PC-9 (cell line): ENCODE results near the gene RBPMS2. TPM values are rescaled to one million over a fixed set of nuclear protein-coding genes. Genes with fewer than 3 reads are reported as not detected.

Experiments
- BruUV-seq: library from RNA; stranded (reverse); fragments of 400-500 nt; replicated peaks from 2 replicates; lab custom pipeline; 2021; lab: Mats Ljungman, UMichigan
- CTCF ChIA-PET: fragments of 300-600 bp; sonication (Branson Sonifier 250); formaldehyde crosslinking; loops from one replicate; lab custom pipeline; 2022; ENCODE audit warnings: antibody characterized with exemption; lab: Charles Lee
- POLR2A ChIA-PET: fragments of 300-600 bp; sonication (Branson Sonifier 250); formaldehyde crosslinking; loops from one replicate; lab custom pipeline; 2022; ENCODE audit warnings: antibody characterized with exemption; ENCODE audit not compliant: unreplicated experiment; lab: Charles Lee
- DNase-seq, 2 experiments: peaks; one replicate each; pipeline versions ENCODE4 v3.0.0 to v3.0.0-alpha.2; 2015 to 2022; ENCODE audit warnings: mixed read lengths in 1 of 2
- H2AFZ ChIP-seq: fragments of 200-600 bp; sonication (generic); 2 replicates; pipeline ENCODE4 v1.8.1; 2017; ENCODE audit warnings: antibody characterized with exemption
- H3F3A ChIP-seq: fragments of 200-600 bp; sonication (generic); 2 replicates; pipeline ENCODE4 v1.8.1; 2017; ENCODE audit warnings: antibody characterized with exemption, mild to moderate bottlenecking, low read depth; ENCODE audit not compliant: insufficient read depth
- H3K27ac ChIP-seq: fragments of 200-600 bp; sonication (generic); 2 replicates; pipeline ENCODE4 v1.6.1; 2016; ENCODE audit warnings: mixed run types
- H3K27me3 ChIP-seq: fragments of 200-600 bp; sonication (generic); 2 replicates; pipeline ENCODE4 v1.6.1; 2016; ENCODE audit warnings: low read depth, mixed run types; ENCODE audit not compliant: insufficient read depth
- H3K36me3 ChIP-seq: fragments of 200-600 bp; sonication (generic); 2 replicates; pipeline ENCODE4 v1.6.1; 2016; ENCODE audit warnings: low read depth, mixed run types
- H3K4me1 ChIP-seq: fragments of 200-600 bp; sonication (generic); replicated peaks from 2 replicates; pipeline ENCODE4 v1.6.1; 2016; ENCODE audit warnings: mixed run types; ENCODE audit not compliant: insufficient read depth
- H3K4me2 ChIP-seq: fragments of 200-600 bp; sonication (generic); 2 replicates; pipeline ENCODE4 v1.6.1; 2017; ENCODE audit warnings: mixed run types
- H3K4me3 ChIP-seq: fragments of 200-600 bp; sonication (generic); 2 replicates; pipeline ENCODE4 v1.6.1; 2016; ENCODE audit warnings: mixed run types
- H3K79me2 ChIP-seq: fragments of 200-600 bp; sonication (generic); 2 replicates; pipeline ENCODE4 v1.6.1; 2017; ENCODE audit warnings: low read depth, mixed run types
- H3K9me2 ChIP-seq: fragments of 200-600 bp; sonication (generic); 2 replicates; pipeline ENCODE4 v1.8.1; 2017; ENCODE audit warnings: mild to moderate bottlenecking; ENCODE audit not compliant: insufficient read depth
- H3K9me3 ChIP-seq: fragments of 200-600 bp; sonication (generic); 2 replicates; pipeline ENCODE4 v1.8.1; 2016; ENCODE audit warnings: low read depth; ENCODE audit not compliant: insufficient read depth
- H4K20me1 ChIP-seq: fragments of 200-600 bp; sonication (generic); 2 replicates; pipeline ENCODE4 v1.8.1; 2017; ENCODE audit not compliant: insufficient read depth
- EZH2 ChIP-seq: fragments of 200-600 bp; sonication (generic); IDR thresholded peaks from 2 replicates; pipeline ENCODE4 v1.8.0; 2017; ENCODE audit warnings: antibody characterized with exemption, low read depth
- intact Hi-C: fragments of 100-400 bp; cut with micrococcal nuclease; formaldehyde crosslinking; loops from one replicate; pipeline ENCODE4 v1.10.0; 2022; ENCODE audit not compliant: unreplicated experiment
- total RNA-seq: library from RNA; stranded (reverse); gene quantifications from 2 replicates; pipeline ENCODE4 v1.2.3, GENCODE V29; 2021
- TF ChIP-seq, protein P1 (sequence below): fragments of 200-600 bp; sonication (generic); conservative IDR thresholded peaks from 2 replicates; pipeline ENCODE4 v1.6.1; 2017; ENCODE audit warnings: mixed run types, antibody characterized with exemption, mild to moderate bottlenecking, moderate library complexity

RBPMS2 gene
- total RNA-seq, 1 experiment from 2014 or later, result 4.1 TPM

DNA sequence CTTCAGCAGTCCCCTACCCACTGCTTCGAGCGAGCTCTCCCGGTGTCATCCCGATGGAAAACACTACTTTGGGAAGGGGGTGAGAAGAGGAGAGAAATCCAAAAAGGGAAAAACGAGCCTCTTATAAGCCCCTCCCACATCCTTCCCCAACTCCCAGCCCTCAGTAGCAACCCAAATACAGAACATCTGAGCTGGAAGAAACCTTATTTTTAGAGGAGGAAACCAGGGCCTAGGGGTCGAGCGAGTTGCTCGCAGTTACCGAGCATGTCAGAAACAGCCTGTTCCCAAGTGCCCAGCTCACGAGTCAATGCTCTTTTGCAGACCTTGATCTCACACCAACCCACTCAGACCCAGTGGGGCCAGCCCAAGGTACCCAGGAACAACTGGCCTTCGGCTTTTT lies 14.2 kb downstream of the RBPMS2 start:
- intact Hi-C loops, result no loop called here
- Histone ChIP-seq H3K9me2 (no peaks in the 10 kb centered on the region), H2AFZ (no peak overlapping the region), H3K79me2 (no peaks in the 10 kb centered on the region), H3K4me2 (no peak overlapping the region), H3K4me3 (no peak overlapping the region), H4K20me1 (no peaks in the 10 kb centered on the region), H3K9me3 (no peaks in the 10 kb centered on the region), H3K27ac (no peak overlapping the region), H3K36me3 (no peaks in the 10 kb centered on the region), H3K27me3 (no peaks in the 10 kb centered on the region), H3K4me1 (no peaks in the 10 kb centered on the region), H3F3A (no peaks in the 10 kb centered on the region)
- no TSS peak for BruUV-seq
- ChIA-PET POLR2A (no interaction called here), CTCF (no interaction called here)
- DNase-seq, result no peak
- TF ChIP-seq EZH2, result no peak
- TF ChIP-seq, protein P1, sequence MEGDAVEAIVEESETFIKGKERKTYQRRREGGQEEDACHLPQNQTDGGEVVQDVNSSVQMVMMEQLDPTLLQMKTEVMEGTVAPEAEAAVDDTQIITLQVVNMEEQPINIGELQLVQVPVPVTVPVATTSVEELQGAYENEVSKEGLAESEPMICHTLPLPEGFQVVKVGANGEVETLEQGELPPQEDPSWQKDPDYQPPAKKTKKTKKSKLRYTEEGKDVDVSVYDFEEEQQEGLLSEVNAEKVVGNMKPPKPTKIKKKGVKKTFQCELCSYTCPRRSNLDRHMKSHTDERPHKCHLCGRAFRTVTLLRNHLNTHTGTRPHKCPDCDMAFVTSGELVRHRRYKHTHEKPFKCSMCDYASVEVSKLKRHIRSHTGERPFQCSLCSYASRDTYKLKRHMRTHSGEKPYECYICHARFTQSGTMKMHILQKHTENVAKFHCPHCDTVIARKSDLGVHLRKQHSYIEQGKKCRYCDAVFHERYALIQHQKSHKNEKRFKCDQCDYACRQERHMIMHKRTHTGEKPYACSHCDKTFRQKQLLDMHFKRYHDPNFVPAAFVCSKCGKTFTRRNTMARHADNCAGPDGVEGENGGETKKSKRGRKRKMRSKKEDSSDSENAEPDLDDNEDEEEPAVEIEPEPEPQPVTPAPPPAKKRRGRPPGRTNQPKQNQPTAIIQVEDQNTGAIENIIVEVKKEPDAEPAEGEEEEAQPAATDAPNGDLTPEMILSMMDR, result no peak

DNA sequence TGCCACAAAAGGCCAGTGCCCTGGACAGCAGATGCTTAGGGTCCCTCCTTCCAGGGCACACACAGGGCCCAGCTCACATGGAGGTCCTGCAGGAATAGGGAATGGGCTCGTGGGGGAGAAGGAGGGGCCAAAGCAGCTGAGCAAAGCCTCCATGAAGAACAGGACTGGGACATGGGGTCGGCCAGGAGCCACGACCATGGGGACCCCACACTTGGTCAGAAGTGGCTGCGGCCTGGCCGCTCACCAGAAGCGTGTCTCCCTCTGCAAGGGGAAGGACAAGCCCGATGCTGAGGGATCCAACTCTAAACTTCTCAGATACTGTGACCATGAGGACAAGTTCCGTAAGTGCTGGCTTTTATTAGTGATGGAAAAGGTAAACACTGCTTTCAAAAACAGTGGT lies 15.3 kb downstream of the RBPMS2 start:
- TF ChIP-seq, protein P1, result no peak
- no peak for TF ChIP-seq EZH2
- no peaks in the 10 kb centered on the region for H3K36me3 ChIP-seq
- no peaks in the 10 kb centered on the region for H3K9me2 ChIP-seq
- H3K4me3 ChIP-seq, result no peak overlapping the region
- intact Hi-C loops, result no loop called here
- BruUV-seq, result no TSS peak
- H3K9me3 ChIP-seq, result no peaks in the 10 kb centered on the region
- no peaks in the 10 kb centered on the region for H3K79me2 ChIP-seq
- ChIA-PET POLR2A (no interaction called here), CTCF (no interaction called here)
- DNase-seq, result no peak
- H2AFZ ChIP-seq, result no peak overlapping the region
- H3K27ac ChIP-seq, result no peak overlapping the region
- H4K20me1 ChIP-seq, result no peaks in the 10 kb centered on the region
- H3F3A ChIP-seq, result no peaks in the 10 kb centered on the region
- no peaks in the 10 kb centered on the region for H3K27me3 ChIP-seq
- H3K4me2 ChIP-seq, result no peak overlapping the region
- no peaks in the 10 kb centered on the region for H3K4me1 ChIP-seq

DNA sequence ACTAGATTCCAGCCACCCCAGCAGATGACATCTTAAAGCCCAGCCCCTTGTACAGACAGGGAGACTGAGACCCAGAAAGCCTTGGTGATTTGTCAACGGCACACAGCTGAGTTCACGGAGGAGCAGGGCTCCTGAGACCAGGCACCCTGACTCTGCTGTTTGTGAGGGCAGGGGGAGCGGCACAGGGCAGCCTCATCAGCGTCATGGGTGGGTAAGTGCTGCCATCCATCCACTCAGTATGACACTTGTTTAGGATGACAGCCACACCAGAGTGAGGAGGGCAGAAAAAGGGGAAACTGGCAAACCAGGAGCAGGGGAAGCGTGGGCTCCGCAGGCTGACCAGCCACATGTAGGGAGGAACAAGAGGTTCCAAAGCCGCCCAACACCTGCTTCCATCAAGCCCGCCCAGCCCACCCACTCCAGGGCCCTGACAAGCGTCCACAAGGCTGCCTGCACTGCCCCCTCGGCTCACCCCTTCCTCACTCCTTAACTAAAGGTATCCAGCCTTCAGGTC lies 19.9 kb downstream of the RBPMS2 start:
- Histone ChIP-seq H3K4me1 (no peaks in the 10 kb centered on the region), H3K4me2 (no peak overlapping the region), H3K27ac (no peak overlapping the region), H2AFZ (no peak overlapping the region), H3K27me3 (no peaks in the 10 kb centered on the region), H3K4me3 (no peak overlapping the region), H3K9me3 (no peaks in the 10 kb centered on the region), H3K36me3 (no peaks in the 10 kb centered on the region), H3K79me2 (no peaks in the 10 kb centered on the region), H3F3A (no peaks in the 10 kb centered on the region), H3K9me2 (no peaks in the 10 kb centered on the region), H4K20me1 (no peaks in the 10 kb centered on the region)
- no peak for DNase-seq
- CTCF ChIA-PET, result no interaction called here
- intact Hi-C loops, result no loop called here
- BruUV-seq, result no TSS peak
- TF ChIP-seq, protein P1, result no peak
- no peak for TF ChIP-seq EZH2
- POLR2A ChIA-PET, result no interaction called here
